ENCODE data around the gene C19orf12.

Gene C19orf12

DNA sequence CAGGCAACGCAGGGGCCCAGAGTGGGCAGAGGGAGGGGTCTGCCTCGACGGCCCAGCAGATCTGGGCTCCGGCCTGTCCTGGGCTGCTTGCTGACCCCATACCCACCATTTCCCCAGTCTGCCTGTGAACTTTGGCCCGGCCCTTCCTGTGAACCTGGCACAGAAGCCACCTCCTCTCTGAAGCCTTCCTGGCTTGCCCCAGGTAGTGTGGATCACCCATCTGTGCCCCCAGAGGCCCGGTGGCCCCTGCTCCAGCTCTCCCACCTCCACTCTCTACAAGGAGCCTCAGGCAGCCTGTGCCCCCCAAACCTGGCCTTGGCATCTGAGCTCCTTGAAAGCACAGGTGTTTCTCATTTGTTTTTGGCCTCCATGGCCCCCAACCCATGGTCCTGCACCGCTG, 34.1 kb downstream of the C19orf12 start:
- Histone ChIP-seq H3K4me3 (ENCODE audit: low read depth in 1 of 2, low read length in 2 of 2) (no peak overlapping the region), H3K9ac (ENCODE audit: low read depth, low read length) (peak overlapping the region; percentile 48), H4K20me1 (ENCODE audit: insufficient read depth, low read length) (no peaks in the 10 kb centered on the region), H3K27ac (ENCODE audit: low read length) (peak overlapping the region; percentile 92), H3K27me3 (ENCODE audit: insufficient read depth, low read length, poor library complexity) (no peaks in the 10 kb centered on the region), H3K36me3 (ENCODE audit: insufficient read depth, low read length) (peaks cover 8% of the 10 kb centered on the region; the same call in 1 of the 2 replicates), H3K9me3 (ENCODE audit: insufficient read depth, low read length, severe bottlenecking) (no peaks in the 10 kb centered on the region), H3K4me2 (ENCODE audit: insufficient read depth, low read length) (peak overlapping the region; percentile 46), H3K79me2 (ENCODE audit: insufficient read depth, low read length) (no peaks in the 10 kb centered on the region), H3K4me1 (ENCODE audit: insufficient read depth, low read length) (peaks cover 32% of the 10 kb centered on the region), H2AFZ (ENCODE audit: low read depth, low read length) (peak overlapping the region; percentile 68)
- no peak for TF ChIP-seq EZH2 (IDR thresholded peaks at IDR 0.05; ENCODE audit: borderline replicate concordance, low read depth, low read length, severe bottlenecking)
- no peak for TF ChIP-seq CTCF (IDR thresholded peaks at IDR 0.05; ENCODE audit: borderline replicate concordance, extremely low read depth, low read length, poor library complexity, severe bottlenecking)
- ATAC-seq (ENCODE audit: insufficient read depth, low read depth) (0 out of 3 replicates have a peak, but pooled peaks have one; percentile 4), DNase-seq (no peak)

- no peaks in the 10 kb centered on the region for H4K20me1 ChIP-seq (ENCODE audit: insufficient read depth, low read length)
- H3K27me3 ChIP-seq (ENCODE audit: insufficient read depth, low read length, poor library complexity): no peaks in the 10 kb centered on the region
- H2AFZ ChIP-seq (ENCODE audit: low read depth, low read length): peak overlapping the region; percentile 68
- ATAC-seq (ENCODE audit: insufficient read depth, low read depth) (peak; percentile 94), DNase-seq (peak; percentile 93)
- H3K4me3 ChIP-seq (ENCODE audit: low read depth in 1 of 2, low read length in 2 of 2): no peak overlapping the region
- H3K36me3 ChIP-seq (ENCODE audit: insufficient read depth, low read length): peaks cover 13% of the 10 kb centered on the region
- peaks cover 32% of the 10 kb centered on the region for H3K4me1 ChIP-seq (ENCODE audit: insufficient read depth, low read length)
- TF ChIP-seq CTCF (IDR thresholded peaks at IDR 0.05; ENCODE audit: borderline replicate concordance, extremely low read depth, low read length, poor library complexity, severe bottlenecking): no peak
- TF ChIP-seq EZH2 (IDR thresholded peaks at IDR 0.05; ENCODE audit: borderline replicate concordance, low read depth, low read length, severe bottlenecking): no peak
- H3K9ac ChIP-seq (ENCODE audit: low read depth, low read length): peak overlapping the region; percentile 48
- H3K9me3 ChIP-seq (ENCODE audit: insufficient read depth, low read length, severe bottlenecking): no peaks in the 10 kb centered on the region
- H3K79me2 ChIP-seq (ENCODE audit: insufficient read depth, low read length): no peaks in the 10 kb centered on the region
- peak overlapping the region; percentile 46 for H3K4me2 ChIP-seq (ENCODE audit: insufficient read depth, low read length)
- peak overlapping the region; percentile 92 for H3K27ac ChIP-seq (ENCODE audit: low read length)
Observed at GRCh38 chr19:29680447-29680846, 34.6 kb downstream of the C19orf12 start.

- H3K4me3 ChIP-seq (ENCODE audit: low read depth in 1 of 2, low read length in 2 of 2): no peak overlapping the region
- no peaks in the 10 kb centered on the region for H4K20me1 ChIP-seq (ENCODE audit: insufficient read depth, low read length)
- TF ChIP-seq CTCF (IDR thresholded peaks at IDR 0.05; ENCODE audit: borderline replicate concordance, extremely low read depth, low read length, poor library complexity, severe bottlenecking) (no peak), EZH2 (IDR thresholded peaks at IDR 0.05; ENCODE audit: borderline replicate concordance, low read depth, low read length, severe bottlenecking) (no peak)
- peak overlapping the region; percentile 46 for H3K4me2 ChIP-seq (ENCODE audit: insufficient read depth, low read length)
- 0 out of 2 replicates have a peak overlapping the region, but pooled peaks have one; percentile 68 for H2AFZ ChIP-seq (ENCODE audit: low read depth, low read length)
- H3K9me3 ChIP-seq (ENCODE audit: insufficient read depth, low read length, severe bottlenecking): no peaks in the 10 kb centered on the region
- H3K27ac ChIP-seq (ENCODE audit: low read length): peak overlapping the region; percentile 92
- no peaks in the 10 kb centered on the region for H3K79me2 ChIP-seq (ENCODE audit: insufficient read depth, low read length)
- DNase-seq: peak; percentile 37
- ATAC-seq (ENCODE audit: insufficient read depth, low read depth): no peak
- H3K9ac ChIP-seq (ENCODE audit: low read depth, low read length): peak overlapping the region; percentile 48
- H3K27me3 ChIP-seq (ENCODE audit: insufficient read depth, low read length, poor library complexity): no peaks in the 10 kb centered on the region
- H3K36me3 ChIP-seq (ENCODE audit: insufficient read depth, low read length): peaks cover 20% of the 10 kb centered on the region
- H3K4me1 ChIP-seq (ENCODE audit: insufficient read depth, low read length): peaks cover 32% of the 10 kb centered on the region
Observed at GRCh38 chr19:29679598-29680210, 35.4 kb downstream of the C19orf12 start.

Data from DND-41 (cell line).